HEK293 (cell line): ENCODE data around the gene ANKRD63.
A peak's percentile ranks its signal among the peaks of the same experiment; 100 is the strongest.

Source experiments
- CTCF ChIA-PET: fragments of 350-600 bp; formaldehyde crosslinking; extraction: SDS; loops from one replicate; lab custom pipeline; 2021; ENCODE audit warnings: antibody characterized with exemption; lab: Yijun Ruan, JAX
- POLR2A ChIA-PET: fragments of 300-600 bp; formaldehyde crosslinking; extraction: SDS; loops from one replicate; lab custom pipeline; 2020; ENCODE audit warnings: antibody characterized with exemption, inconsistent platforms; lab: Yijun Ruan, JAX
- H3K27ac ChIP-seq: fragments of 200-500 bp; sonication (Bioruptor generic); 2 replicates; pipeline ENCODE4 v1.5.1; 2014; ENCODE audit warnings: low read depth, low read length, control low read depth, inconsistent platforms; ENCODE audit errors: extremely low read depth
- H3K36me3 ChIP-seq, 2 experiments: fragments of 200-500 bp in 1 of 2; sonication (Bioruptor generic) in 1 of 2; 1 replicate in 1 of 2; 2 replicates in 1 of 2; pipeline ENCODE4 v1.5.1; 2014 to 2017; ENCODE audit warnings: inconsistent platforms in 2 of 2, low read length in 2 of 2; ENCODE audit not compliant: control insufficient read depth in 2 of 2, insufficient read depth in 1 of 2
- H3K4me1 ChIP-seq: fragments of 200-500 bp; sonication (Bioruptor generic); 2 replicates; pipeline ENCODE4 v1.5.1; 2014; ENCODE audit warnings: mild to moderate bottlenecking, low read length, inconsistent platforms; ENCODE audit not compliant: control insufficient read depth, insufficient read depth
- H3K4me3 ChIP-seq: 2 replicates; pipeline ENCODE4 v1.5.1; 2011; ENCODE audit warnings: low read depth, mild to moderate bottlenecking, control low read depth, low read length, moderate library complexity
- H3K9me3 ChIP-seq: fragments of 200-500 bp; sonication (Bioruptor generic); 2 replicates; pipeline ENCODE4 v1.5.1; 2014; ENCODE audit warnings: low read depth, low read length, inconsistent platforms; ENCODE audit not compliant: control insufficient read depth, insufficient read depth
- BCL11B ChIP-seq: fragments of 450-650 bp; formaldehyde crosslinking; IDR thresholded peaks from 2 replicates; pipeline ENCODE4 v1.5.1; 2016; ENCODE audit warnings: low read depth, missing biosample characterization, missing genetic modification characterization
- GLIS1 ChIP-seq: fragments of 450-650 bp; formaldehyde crosslinking; IDR thresholded peaks from 2 replicates; pipeline ENCODE4 v1.5.1; 2016; ENCODE audit warnings: missing biosample characterization, missing genetic modification characterization
- OSR2 ChIP-seq: fragments of 450-650 bp; formaldehyde crosslinking; IDR thresholded peaks from 2 replicates; pipeline ENCODE4 v1.5.1; 2016; ENCODE audit warnings: missing biosample characterization, missing genetic modification characterization
- OVOL3 ChIP-seq: fragments of 450-650 bp; formaldehyde crosslinking; IDR thresholded peaks from 2 replicates; pipeline ENCODE4 v1.5.1; 2016; ENCODE audit warnings: missing biosample characterization, missing genetic modification characterization
- PRDM4 ChIP-seq: fragments of 450-650 bp; formaldehyde crosslinking; IDR thresholded peaks from 2 replicates; pipeline ENCODE4 v1.5.1; 2017; ENCODE audit warnings: missing biosample characterization, missing genetic modification characterization
- YY2 ChIP-seq: fragments of 450-650 bp; formaldehyde crosslinking; IDR thresholded peaks from 2 replicates; pipeline ENCODE4 v1.5.1; 2016; ENCODE audit warnings: missing biosample characterization, missing genetic modification characterization
- ZBTB17 ChIP-seq: fragments of 450-650 bp; formaldehyde crosslinking; IDR thresholded peaks from 2 replicates; pipeline ENCODE4 v1.5.1; 2016; ENCODE audit warnings: missing biosample characterization, missing genetic modification characterization
- ZBTB48 ChIP-seq: fragments of 450-650 bp; formaldehyde crosslinking; IDR thresholded peaks from 2 replicates; pipeline ENCODE4 v1.5.1; 2016; ENCODE audit warnings: missing biosample characterization, missing genetic modification characterization
- ZFP41 ChIP-seq: fragments of 450-650 bp; formaldehyde crosslinking; IDR thresholded peaks from 2 replicates; pipeline ENCODE4 v1.5.1; 2016; ENCODE audit warnings: missing biosample characterization, missing genetic modification characterization, borderline replicate concordance
- ZIC2 ChIP-seq: fragments of 450-650 bp; formaldehyde crosslinking; IDR thresholded peaks from 2 replicates; pipeline ENCODE4 v1.5.1; 2016; ENCODE audit warnings: missing biosample characterization, missing genetic modification characterization
- ZNF157 ChIP-seq: fragments of 450-650 bp; formaldehyde crosslinking; IDR thresholded peaks from 2 replicates; pipeline ENCODE4 v1.5.1; 2016; ENCODE audit warnings: missing biosample characterization, missing genetic modification characterization
- ZNF169 ChIP-seq: fragments of 450-650 bp; formaldehyde crosslinking; IDR thresholded peaks from 2 replicates; pipeline ENCODE4 v1.5.1; 2016; ENCODE audit warnings: missing biosample characterization, missing genetic modification characterization
- ZNF350 ChIP-seq: fragments of 450-650 bp; formaldehyde crosslinking; IDR thresholded peaks from 2 replicates; pipeline ENCODE4 v1.5.0; 2017; ENCODE audit warnings: missing biosample characterization, mild to moderate bottlenecking, missing genetic modification characterization
- ZNF362 ChIP-seq: fragments of 450-650 bp; formaldehyde crosslinking; IDR thresholded peaks from 2 replicates; pipeline ENCODE4 v1.5.1; 2016; ENCODE audit warnings: missing biosample characterization, missing genetic modification characterization
- ZNF433 ChIP-seq: fragments of 450-650 bp; formaldehyde crosslinking; IDR thresholded peaks from 2 replicates; pipeline ENCODE4 v1.5.1; 2016; ENCODE audit warnings: missing biosample characterization, missing genetic modification characterization, low read depth
- ZNF488 ChIP-seq: fragments of 450-650 bp; formaldehyde crosslinking; IDR thresholded peaks from 2 replicates; pipeline ENCODE4 v1.5.1; 2016; ENCODE audit warnings: missing biosample characterization, missing genetic modification characterization
- ZNF549 ChIP-seq: fragments of 450-650 bp; IDR thresholded peaks from 2 replicates; pipeline ENCODE4 v1.5.1; 2018; ENCODE audit warnings: missing biosample characterization, missing genetic modification characterization, mild to moderate bottlenecking, inconsistent platforms, moderate library complexity
- ZNF555 ChIP-seq: fragments of 450-650 bp; formaldehyde crosslinking; conservative IDR thresholded peaks from 2 replicates; pipeline ENCODE4 v1.5.1; 2017; ENCODE audit warnings: missing biosample characterization, mild to moderate bottlenecking, missing genetic modification characterization, inconsistent platforms
- ZNF558 ChIP-seq: fragments of 450-650 bp; formaldehyde crosslinking; IDR thresholded peaks from 2 replicates; pipeline ENCODE4 v1.5.1; 2016; ENCODE audit warnings: missing biosample characterization, missing genetic modification characterization
- ZNF624 ChIP-seq: fragments of 450-650 bp; formaldehyde crosslinking; IDR thresholded peaks from 2 replicates; pipeline ENCODE4 v1.5.1; 2017; ENCODE audit warnings: missing biosample characterization, missing genetic modification characterization
- ZNF629 ChIP-seq: fragments of 450-650 bp; formaldehyde crosslinking; IDR thresholded peaks from 2 replicates; pipeline ENCODE4 v1.5.1; 2017; ENCODE audit warnings: missing biosample characterization, missing genetic modification characterization
- ZNF654 ChIP-seq: fragments of 450-650 bp; formaldehyde crosslinking; IDR thresholded peaks from 2 replicates; pipeline ENCODE4 v1.5.1; 2016; ENCODE audit warnings: low read depth, missing biosample characterization, missing genetic modification characterization
- ZNF704 ChIP-seq: fragments of 450-650 bp; formaldehyde crosslinking; IDR thresholded peaks from 2 replicates; pipeline ENCODE4 v1.5.1; 2016; ENCODE audit warnings: missing biosample characterization, missing genetic modification characterization
- ZSCAN23 ChIP-seq: fragments of 450-650 bp; formaldehyde crosslinking; IDR thresholded peaks from 2 replicates; pipeline ENCODE4 v1.5.1; 2016; ENCODE audit warnings: missing biosample characterization, missing genetic modification characterization
- ZSCAN30 ChIP-seq: fragments of 450-650 bp; IDR thresholded peaks from 2 replicates; pipeline ENCODE4 v1.5.1; 2018; ENCODE audit warnings: missing biosample characterization, mild to moderate bottlenecking, missing genetic modification characterization, moderate library complexity

ANKRD63 gene

GRCh38 chr15:40316931-40317330 lies 34.1 kb upstream of the ANKRD63 start:
- ChIA-PET POLR2A (no interaction called here), CTCF (interaction anchor here (0.6 to 16.0 kb wide), 5 partner anchors 21 to 121 kb away, joined by 3 to 248 read pairs (median 3); no protein-coding TSS in a partner anchor)
- no peak overlapping the region for H3K27ac ChIP-seq
- no peak overlapping the region for H3K4me3 ChIP-seq
- peaks cover 4% of the 10 kb centered on the region; the same call in 1 of the 2 replicates for H3K4me1 ChIP-seq
- H3K36me3 ChIP-seq = no peaks in the 10 kb centered on the region
- H3K9me3 ChIP-seq = no peaks in the 10 kb centered on the region
- TF ChIP-seq ZIC2 (tag by site-specific recombination) (peak; percentile 30; the same call in 1 of the 2 replicates), ZSCAN30 (tag by site-specific recombination) (no peak), ZNF362 (tag by site-specific recombination) (no peak), ZNF624 (tag by site-specific recombination) (no peak), ZNF558 (tag by site-specific recombination) (no peak), ZNF549 (tag by site-specific recombination) (no peak), GLIS1 (tag by site-specific recombination) (peak; percentile 82), ZNF704 (tag by site-specific recombination) (no peak)

- H3K4me1 ChIP-seq = no peaks in the 10 kb centered on the region; the same call in 1 of the 2 replicates
- TF ChIP-seq ZFP41 (tag by site-specific recombination) (no peak), ZBTB48 (tag by site-specific recombination) (0 out of 2 replicates have a peak, but pooled peaks have one; percentile 19)
- no peaks in the 10 kb centered on the region for H3K9me3 ChIP-seq
- H3K27ac ChIP-seq = no peak overlapping the region
- ChIA-PET POLR2A (no interaction called here), CTCF (interaction anchor here (0.7 to 16.0 kb wide), 6 partner anchors 23 to 268 kb away, joined by 3 to 248 read pairs (median 4); no protein-coding TSS in a partner anchor)
- H3K4me3 ChIP-seq = no peak overlapping the region
- H3K36me3 ChIP-seq = no peaks in the 10 kb centered on the region
These were observed 31.9 kb upstream of the ANKRD63 start for GRCh38 chr15:40314723-40315276.

- POLR2A ChIA-PET = interaction anchor here (0.8 kb wide), 1 partner anchor 9 kb away, joined by 3 read pairs; the partner anchor contains the start of gene INAFM2
- CTCF ChIA-PET = interaction anchor here (0.8 to 16.0 kb wide), 8 partner anchors 9 to 268 kb away, joined by 3 to 248 read pairs (median 8); partner anchors contain the start of genes CCDC9B and INAFM2
- H3K4me3 ChIP-seq = no peak overlapping the region
- no peaks in the 10 kb centered on the region for H3K36me3 ChIP-seq
- no peaks in the 10 kb centered on the region; the same call in 1 of the 2 replicates for H3K4me1 ChIP-seq
- H3K27ac ChIP-seq = no peak overlapping the region
- no peaks in the 10 kb centered on the region for H3K9me3 ChIP-seq
- TF ChIP-seq ZNF169 (tag by site-specific recombination) (no peak), ZNF654 (tag by site-specific recombination) (no peak), PRDM4 (tag by site-specific recombination) (no peak), ZNF629 (no peak), YY2 (tag by site-specific recombination) (no peak), OSR2 (tag by site-specific recombination) (peak; percentile 55), ZSCAN23 (tag by site-specific recombination) (no peak), ZNF488 (tag by site-specific recombination) (no peak), BCL11B (tag by site-specific recombination) (no peak), ZNF433 (tag by site-specific recombination) (no peak), ZBTB17 (tag by site-specific recombination) (peak; percentile 53), ZNF555 (tag by site-specific recombination) (no peak), ZNF157 (no peak), ZNF558 (tag by site-specific recombination) (no peak), ZNF350 (tag by site-specific recombination) (no peak), OVOL3 (tag by site-specific recombination) (no peak)
These were observed 30.9 kb upstream of the ANKRD63 start for GRCh38 chr15:40313531-40314398.
